HepG2 (cell line): ENCODE data around the gene SIK3.

Source experiments
- FOXO1 ChIP-seq: sonication (generic); formaldehyde crosslinking; IDR thresholded peaks from 2 replicates; pipeline ENCODE4 v1.4.0; 2020; ENCODE audit warnings: missing genetic modification reagents
- MED13 ChIP-seq: sonication (generic); formaldehyde crosslinking; IDR thresholded peaks from 2 replicates; pipeline ENCODE4 v1.5.0; 2020; ENCODE audit warnings: missing genetic modification reagents
- MEF2D ChIP-seq: sonication (generic); formaldehyde crosslinking; IDR thresholded peaks from 2 replicates; pipeline ENCODE4 v1.5.1; 2020; ENCODE audit warnings: mild to moderate bottlenecking, missing genetic modification reagents
- POLR2A ChIP-seq, 2 experiments: IDR thresholded peaks; 2 replicates each; pipeline ENCODE4 v1.6.1; 2011; ENCODE audit warnings: low read depth in 2 of 2, low read length in 2 of 2, mild to moderate bottlenecking in 1 of 2, moderate library complexity in 1 of 2; ENCODE audit not compliant: insufficient read depth in 1 of 2
- POLR2AphosphoS5 ChIP-seq: IDR thresholded peaks from 2 replicates; pipeline ENCODE4 v1.6.1; 2012; ENCODE audit warnings: low read depth, low read length
- SAFB2 ChIP-seq: sonication (generic); formaldehyde crosslinking; IDR thresholded peaks from 2 replicates; pipeline ENCODE4 v1.5.1; 2020; ENCODE audit warnings: missing genetic modification reagents, low read depth, mild to moderate bottlenecking, borderline replicate concordance
- SP140L ChIP-seq: sonication (generic); formaldehyde crosslinking; IDR thresholded peaks from 2 replicates; pipeline ENCODE4 v1.4.0; 2020; ENCODE audit warnings: missing genetic modification reagents, borderline replicate concordance
- ZNF207 ChIP-seq: fragments of 450-650 bp; IDR thresholded peaks from 2 replicates; pipeline ENCODE4 v1.6.1; 2016; ENCODE audit warnings: antibody characterized with exemption, borderline replicate concordance
- TF ChIP-seq, protein P1 (sequence below): sonication (generic); formaldehyde crosslinking; IDR thresholded peaks from 2 replicates; pipeline ENCODE4 v1.5.0; 2020; ENCODE audit warnings: mild to moderate bottlenecking, missing genetic modification reagents, moderate library complexity
- TF ChIP-seq, protein P2 (sequence below), 2 experiments: IDR thresholded peaks; 2 replicates each; pipeline ENCODE4 v1.6.1; 2011 to 2012; ENCODE audit warnings: low read length in 2 of 2, borderline replicate concordance in 1 of 2, low read depth in 1 of 2, mild to moderate bottlenecking in 1 of 2, moderate library complexity in 1 of 2

DNA sequence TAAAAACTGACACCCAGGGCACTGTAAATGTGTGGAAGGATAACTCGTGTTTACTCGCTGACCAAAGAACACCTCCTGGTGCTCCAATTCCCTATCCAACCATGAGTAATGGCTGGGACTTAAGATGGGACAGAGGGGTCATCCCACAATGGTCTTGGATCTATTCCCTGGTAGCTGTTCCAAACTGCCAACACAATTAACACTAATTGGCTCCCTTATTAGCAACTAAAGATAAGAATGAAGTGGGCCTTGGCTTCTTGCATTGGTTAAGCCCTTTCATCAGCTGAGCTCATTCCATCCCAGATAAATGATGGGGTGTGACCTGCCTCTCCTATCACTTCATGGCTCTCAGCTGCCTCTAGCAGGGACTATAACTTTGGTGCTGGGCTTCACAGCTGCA lies 1.5 kb upstream of the SIK3 start:
- TF ChIP-seq POLR2A (IDR thresholded peaks at IDR 0.05; ENCODE audit: insufficient read depth in 1 of 2, low read depth in 2 of 2, low read length in 2 of 2) (no peak), FOXO1 (CRISPR knock-in tag) (no peak), POLR2AphosphoS5 (no peak), MEF2D (no peak), ZNF207 (no peak), MED13 (no peak), SAFB2 (CRISPR knock-in tag) (no peak), SP140L (CRISPR knock-in tag) (no peak)
- TF ChIP-seq, protein P1, sequence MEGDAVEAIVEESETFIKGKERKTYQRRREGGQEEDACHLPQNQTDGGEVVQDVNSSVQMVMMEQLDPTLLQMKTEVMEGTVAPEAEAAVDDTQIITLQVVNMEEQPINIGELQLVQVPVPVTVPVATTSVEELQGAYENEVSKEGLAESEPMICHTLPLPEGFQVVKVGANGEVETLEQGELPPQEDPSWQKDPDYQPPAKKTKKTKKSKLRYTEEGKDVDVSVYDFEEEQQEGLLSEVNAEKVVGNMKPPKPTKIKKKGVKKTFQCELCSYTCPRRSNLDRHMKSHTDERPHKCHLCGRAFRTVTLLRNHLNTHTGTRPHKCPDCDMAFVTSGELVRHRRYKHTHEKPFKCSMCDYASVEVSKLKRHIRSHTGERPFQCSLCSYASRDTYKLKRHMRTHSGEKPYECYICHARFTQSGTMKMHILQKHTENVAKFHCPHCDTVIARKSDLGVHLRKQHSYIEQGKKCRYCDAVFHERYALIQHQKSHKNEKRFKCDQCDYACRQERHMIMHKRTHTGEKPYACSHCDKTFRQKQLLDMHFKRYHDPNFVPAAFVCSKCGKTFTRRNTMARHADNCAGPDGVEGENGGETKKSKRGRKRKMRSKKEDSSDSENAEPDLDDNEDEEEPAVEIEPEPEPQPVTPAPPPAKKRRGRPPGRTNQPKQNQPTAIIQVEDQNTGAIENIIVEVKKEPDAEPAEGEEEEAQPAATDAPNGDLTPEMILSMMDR (CRISPR knock-in tag), result no peak
- TF ChIP-seq, protein P2, sequence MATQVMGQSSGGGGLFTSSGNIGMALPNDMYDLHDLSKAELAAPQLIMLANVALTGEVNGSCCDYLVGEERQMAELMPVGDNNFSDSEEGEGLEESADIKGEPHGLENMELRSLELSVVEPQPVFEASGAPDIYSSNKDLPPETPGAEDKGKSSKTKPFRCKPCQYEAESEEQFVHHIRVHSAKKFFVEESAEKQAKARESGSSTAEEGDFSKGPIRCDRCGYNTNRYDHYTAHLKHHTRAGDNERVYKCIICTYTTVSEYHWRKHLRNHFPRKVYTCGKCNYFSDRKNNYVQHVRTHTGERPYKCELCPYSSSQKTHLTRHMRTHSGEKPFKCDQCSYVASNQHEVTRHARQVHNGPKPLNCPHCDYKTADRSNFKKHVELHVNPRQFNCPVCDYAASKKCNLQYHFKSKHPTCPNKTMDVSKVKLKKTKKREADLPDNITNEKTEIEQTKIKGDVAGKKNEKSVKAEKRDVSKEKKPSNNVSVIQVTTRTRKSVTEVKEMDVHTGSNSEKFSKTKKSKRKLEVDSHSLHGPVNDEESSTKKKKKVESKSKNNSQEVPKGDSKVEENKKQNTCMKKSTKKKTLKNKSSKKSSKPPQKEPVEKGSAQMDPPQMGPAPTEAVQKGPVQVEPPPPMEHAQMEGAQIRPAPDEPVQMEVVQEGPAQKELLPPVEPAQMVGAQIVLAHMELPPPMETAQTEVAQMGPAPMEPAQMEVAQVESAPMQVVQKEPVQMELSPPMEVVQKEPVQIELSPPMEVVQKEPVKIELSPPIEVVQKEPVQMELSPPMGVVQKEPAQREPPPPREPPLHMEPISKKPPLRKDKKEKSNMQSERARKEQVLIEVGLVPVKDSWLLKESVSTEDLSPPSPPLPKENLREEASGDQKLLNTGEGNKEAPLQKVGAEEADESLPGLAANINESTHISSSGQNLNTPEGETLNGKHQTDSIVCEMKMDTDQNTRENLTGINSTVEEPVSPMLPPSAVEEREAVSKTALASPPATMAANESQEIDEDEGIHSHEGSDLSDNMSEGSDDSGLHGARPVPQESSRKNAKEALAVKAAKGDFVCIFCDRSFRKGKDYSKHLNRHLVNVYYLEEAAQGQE (IDR thresholded peaks at IDR 0.05; ENCODE audit: borderline replicate concordance in 1 of 2, low read depth in 1 of 2, low read length in 2 of 2), result no peak
